Measurements from ENCODE around the gene STOX2.

GRCh38 chr4:183935355-183936005 lies 30.4 kb downstream of the STOX2 start:
- no peak for TF ChIP-seq REST (IDR thresholded peaks at IDR 0.05; ENCODE audit: insufficient read depth in 1 of 2, low read depth in 2 of 2, low read length in 2 of 2)
- no peak for TF ChIP-seq POLR2AphosphoS5 (IDR thresholded peaks at IDR 0.05; ENCODE audit: low read depth, low read length)
- no peak for TF ChIP-seq TAF1 (IDR thresholded peaks at IDR 0.05; ENCODE audit: borderline replicate concordance, insufficient read depth, low read length)
